SK-N-SH (cell line): ENCODE data around the gene RPS27L.

Experiments
- CTCF ChIP-seq: fragments of 200-600 bp; sonication (generic); IDR thresholded peaks from 2 replicates; pipeline ENCODE4 v1.6.1; 2017; ENCODE audit warnings: antibody characterized with exemption, mild to moderate bottlenecking, moderate library complexity
- EP300 ChIP-seq, 2 experiments: IDR thresholded peaks; 2 replicates each; pipeline versions ENCODE4 v1.4.0 to v1.6.1; 2012; ENCODE audit warnings: borderline replicate concordance in 1 of 2, low read depth in 1 of 2, low read length in 1 of 2
- EZH2phosphoT487 ChIP-seq: fragments of 200-600 bp; sonication (generic); IDR thresholded peaks from 2 replicates; pipeline ENCODE4 v1.6.1; 2017; ENCODE audit warnings: low read depth, mixed run types, mild to moderate bottlenecking, antibody characterized with exemption, moderate library complexity, borderline replicate concordance
- MAX ChIP-seq: IDR thresholded peaks from 2 replicates; pipeline ENCODE4 v1.4.0; 2012; ENCODE audit warnings: low read depth
- MEF2A ChIP-seq: IDR thresholded peaks from 2 replicates; pipeline ENCODE4 v1.4.0; 2012; ENCODE audit warnings: low read depth, borderline replicate concordance
- REST ChIP-seq: IDR thresholded peaks from 2 replicates; pipeline ENCODE4 v1.6.1; 2012; ENCODE audit warnings: mild to moderate bottlenecking, low read depth, low read length, moderate library complexity
- SMC3 ChIP-seq: IDR thresholded peaks from 2 replicates; pipeline ENCODE4 v1.6.1; 2012; ENCODE audit warnings: low read depth, low read length, improper control_type of control experiment
- TAF1 ChIP-seq: IDR thresholded peaks from 2 replicates; pipeline ENCODE4 v1.6.1; 2012; ENCODE audit warnings: low read depth, mild to moderate bottlenecking, low read length, moderate library complexity, borderline replicate concordance

GRCh38 chr15:63187589-63188226 lies 30.4 kb upstream of the RPS27L start:
- TF ChIP-seq EZH2phosphoT487 = no peak
- TF ChIP-seq CTCF = no peak
- TF ChIP-seq REST = no peak
- TF ChIP-seq SMC3 = no peak
- no peak for TF ChIP-seq EP300 (IDR thresholded peaks at IDR 0.05; ENCODE audit: borderline replicate concordance in 1 of 2, low read depth in 1 of 2, low read length in 1 of 2)
- no peak for TF ChIP-seq TAF1
- TF ChIP-seq MAX = no peak
- no peak for TF ChIP-seq MEF2A
